Prostate gland (tissue), 2 donors: ENCODE data around the gene INHBC. TPM values are rescaled to one million over a fixed set of nuclear protein-coding genes. Genes with fewer than 3 reads are reported as not detected.
A peak's percentile ranks its signal among the peaks of the same experiment; 100 is the strongest.

Experiments used
- DNase-seq: peaks from one replicate; pipeline ENCODE4 v3.0.0-alpha.2; 2019; ENCODE audit warnings: low spot score
- H3K27ac ChIP-seq, 2 donors: fragments of 200-600 bp; sonication (generic); 2 replicates each; pipeline ENCODE4 v1.5.1; 2017 to 2019
- H3K27me3 ChIP-seq: fragments of 200-600 bp; sonication (generic); replicated peaks from 2 replicates; pipeline ENCODE4 v1.5.1; 2019; ENCODE audit not compliant: insufficient read depth
- H3K36me3 ChIP-seq, 2 donors: fragments of 200-600 bp; sonication (generic); 1 replicate in 1 of 2; 2 replicates in 1 of 2; pipeline versions ENCODE4 v1.5.1 to v1.8.1; 2017 to 2019
- H3K4me1 ChIP-seq: fragments of 200-600 bp; sonication (generic); replicated peaks from 2 replicates; pipeline ENCODE4 v1.5.1; 2019
- H3K4me3 ChIP-seq, 2 donors: fragments of 200-600 bp; sonication (generic); 2 replicates each; pipeline ENCODE4 v1.5.1; 2017 to 2019
- H3K9me3 ChIP-seq: fragments of 200-600 bp; sonication (generic); 2 replicates; pipeline ENCODE4 v1.5.1; 2017
- POLR2A ChIP-seq: fragments of 450-650 bp; IDR thresholded peaks from one replicate; pipeline ENCODE4 v1.6.1; 2016; ENCODE audit warnings: antibody characterized with exemption, mild to moderate bottlenecking
- POLR2AphosphoS5 ChIP-seq: sonication (generic); formaldehyde crosslinking; IDR thresholded peaks from one replicate; pipeline ENCODE4 v1.6.1; 2017; ENCODE audit warnings: antibody characterized with exemption
- WGBS: methylation state at CpG from one replicate; pipeline ENCODE4 v1.1.5; 2018; 5-methylcytosine and 5-hydroxymethylcytosine counted together
- intact Hi-C: fragments of 100-400 bp; cut with DNase I; formaldehyde crosslinking; loops from one replicate; pipeline ENCODE4 v1.14.2; 2022
- total RNA-seq, 2 donors: library from RNA; depleted of rRNA; stranded (reverse); fragments of >200 nt; gene quantifications; one replicate each; pipeline ENCODE4 v1.1.0, GENCODE V29; 2016
- TF ChIP-seq, protein P1 (sequence below), 4 experiments: fragments of 200-600 bp in 2 of 4; fragments of 450-650 bp in 2 of 4; sonication (generic) in 2 of 4; IDR thresholded peaks; 1 replicate in 3 of 4; 2 replicates in 1 of 4; pipeline ENCODE4 v1.5.1; 2016 to 2019; ENCODE audit warnings: antibody characterized with exemption in 4 of 4, mild to moderate bottlenecking in 2 of 4, moderate library complexity in 2 of 4

The INHBC gene
- total RNA-seq, 2 donors from 2014 or later, result 0.46 to 0.57 TPM

DNA sequence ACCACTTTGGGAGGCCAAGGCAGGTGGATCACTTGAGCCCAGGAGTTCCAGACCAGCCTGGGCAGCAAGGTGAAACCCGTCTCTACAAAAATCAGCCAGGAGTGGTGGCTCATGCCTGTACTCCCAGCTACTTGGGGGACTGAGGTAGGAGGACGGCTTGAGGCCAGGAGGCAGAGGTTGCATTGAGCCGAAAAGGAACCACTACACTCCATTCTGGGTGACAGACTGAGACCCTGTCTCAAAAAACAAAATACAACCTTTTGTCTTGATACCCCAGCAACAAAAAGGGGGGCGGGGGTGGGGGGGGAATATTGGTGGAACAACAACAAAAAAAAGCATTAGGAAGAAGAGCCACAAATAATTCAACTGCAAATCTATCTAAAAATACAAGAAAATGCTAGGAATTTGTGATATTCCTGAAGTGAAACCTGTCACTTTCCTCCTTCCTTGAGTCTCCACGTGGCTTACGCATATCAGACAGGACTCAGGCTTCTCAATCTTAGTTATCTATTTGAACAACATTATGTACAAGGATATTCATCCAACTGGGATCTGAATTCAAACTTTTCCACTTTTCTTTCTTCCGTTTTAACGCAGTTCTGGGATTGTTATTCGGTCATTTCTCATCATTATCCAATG, 5.0 kb upstream of the INHBC start:
- Histone ChIP-seq H3K9me3 (no peaks in the 10 kb centered on the region), H3K4me3 (peak overlapping the region; percentile 72 to 81), H3K27me3 (no peaks in the 10 kb centered on the region), H3K36me3 (no peaks in the 10 kb centered on the region), H3K27ac (peak overlapping the region; percentile 87 to 99), H3K4me1 (no peaks in the 10 kb centered on the region)
- DNase-seq, result no peak
- WGBS, result 22% methylated on average over 9 of the region's 9 CpGs
- intact Hi-C loops, result no loop called here
- TF ChIP-seq POLR2A (no peak), POLR2AphosphoS5 (no peak)
- TF ChIP-seq, protein P1, sequence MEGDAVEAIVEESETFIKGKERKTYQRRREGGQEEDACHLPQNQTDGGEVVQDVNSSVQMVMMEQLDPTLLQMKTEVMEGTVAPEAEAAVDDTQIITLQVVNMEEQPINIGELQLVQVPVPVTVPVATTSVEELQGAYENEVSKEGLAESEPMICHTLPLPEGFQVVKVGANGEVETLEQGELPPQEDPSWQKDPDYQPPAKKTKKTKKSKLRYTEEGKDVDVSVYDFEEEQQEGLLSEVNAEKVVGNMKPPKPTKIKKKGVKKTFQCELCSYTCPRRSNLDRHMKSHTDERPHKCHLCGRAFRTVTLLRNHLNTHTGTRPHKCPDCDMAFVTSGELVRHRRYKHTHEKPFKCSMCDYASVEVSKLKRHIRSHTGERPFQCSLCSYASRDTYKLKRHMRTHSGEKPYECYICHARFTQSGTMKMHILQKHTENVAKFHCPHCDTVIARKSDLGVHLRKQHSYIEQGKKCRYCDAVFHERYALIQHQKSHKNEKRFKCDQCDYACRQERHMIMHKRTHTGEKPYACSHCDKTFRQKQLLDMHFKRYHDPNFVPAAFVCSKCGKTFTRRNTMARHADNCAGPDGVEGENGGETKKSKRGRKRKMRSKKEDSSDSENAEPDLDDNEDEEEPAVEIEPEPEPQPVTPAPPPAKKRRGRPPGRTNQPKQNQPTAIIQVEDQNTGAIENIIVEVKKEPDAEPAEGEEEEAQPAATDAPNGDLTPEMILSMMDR (IDR thresholded peaks at IDR 0.05), result no peak

DNA sequence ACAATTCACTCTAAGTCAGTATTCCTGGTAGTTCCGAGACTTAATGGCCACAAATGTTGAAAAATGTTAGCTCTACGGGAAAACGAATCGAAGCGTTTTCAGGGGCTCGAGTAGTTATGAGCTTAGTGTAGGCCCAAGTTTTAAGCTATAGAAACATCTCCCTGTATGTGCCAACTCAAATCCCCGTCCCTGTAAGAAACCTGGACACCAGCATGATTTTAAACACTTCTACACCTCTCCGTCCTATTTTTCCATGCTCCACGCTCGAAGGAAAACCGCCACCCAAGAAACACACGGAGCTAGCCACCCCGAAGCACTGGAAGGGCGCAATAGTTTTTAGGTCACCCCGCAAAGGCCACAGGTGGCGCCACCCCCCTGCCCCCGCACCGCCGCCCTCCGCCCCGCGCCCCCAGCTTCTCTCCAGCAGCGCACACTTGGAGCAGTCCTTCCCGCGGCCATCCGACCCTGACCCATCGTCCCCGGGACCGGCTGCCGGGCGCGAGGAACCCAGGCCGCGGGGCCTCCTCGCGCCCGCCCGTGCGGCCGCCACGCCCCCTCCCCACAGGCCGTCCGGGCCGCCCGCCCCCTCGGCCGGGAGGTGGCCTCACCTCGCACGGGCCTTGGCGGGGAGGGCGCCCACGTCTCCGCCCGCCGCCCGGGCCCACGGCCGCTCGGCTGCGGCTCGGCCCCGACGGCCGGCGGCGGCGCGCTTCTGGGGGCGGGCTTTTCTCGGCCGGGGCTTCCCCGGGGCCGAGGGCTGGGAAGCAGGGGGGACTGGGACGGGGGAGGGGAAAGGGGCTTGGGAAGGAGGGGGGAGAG, 4.3 kb upstream of the INHBC start:
- under 1% methylated on average over 70 of the region's 74 CpGs for WGBS
- Histone ChIP-seq H3K27ac (peak overlapping the region; percentile 87 to 99), H3K9me3 (no peaks in the 10 kb centered on the region), H3K4me3 (peak overlapping the region; percentile 72 to 81), H3K36me3 (no peaks in the 10 kb centered on the region), H3K4me1 (no peaks in the 10 kb centered on the region), H3K27me3 (no peaks in the 10 kb centered on the region)
- intact Hi-C loops, result no loop called here
- no peak for DNase-seq
- TF ChIP-seq POLR2A, result no peak
- TF ChIP-seq POLR2AphosphoS5, result no peak
- TF ChIP-seq, protein P1 (IDR thresholded peaks at IDR 0.05), result no peak

DNA sequence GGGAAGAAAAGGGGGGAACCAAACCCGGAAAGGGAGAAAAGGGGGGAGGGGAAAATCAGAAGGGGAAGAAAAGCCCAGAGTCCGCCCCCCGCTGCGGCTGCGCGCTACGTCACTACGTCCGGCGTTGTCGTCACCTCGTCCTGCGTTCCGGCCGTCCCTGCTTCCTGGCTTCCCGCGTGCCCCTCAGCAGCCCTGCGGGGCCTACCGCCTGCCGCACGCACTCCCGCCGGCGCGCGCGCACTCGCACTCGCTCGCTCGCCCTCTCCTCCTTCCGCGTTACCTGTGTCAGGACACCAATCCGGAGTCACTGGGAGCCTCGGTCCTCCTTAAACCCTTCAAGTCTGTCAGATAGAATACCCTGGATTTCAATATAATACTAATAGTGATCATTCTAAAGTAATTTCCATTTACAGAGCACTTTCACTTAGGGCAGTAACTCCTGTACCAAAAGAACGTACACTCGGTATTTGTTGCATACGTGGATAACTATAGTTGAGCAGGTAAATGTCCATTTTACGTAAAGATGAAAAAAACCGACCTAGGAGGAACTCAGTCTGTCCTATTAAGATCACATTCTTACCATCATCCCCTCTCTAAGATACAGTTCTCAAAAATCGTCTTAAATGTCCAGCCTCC, 3.5 kb upstream of the INHBC start, which contains the start of gene R3HDM2:
Gene R3HDM2 (minus strand): TSS at position 113 of the 636 bp plus-strand sequence. CDS start 120,615 bp downstream, outside the sequence.
- intact Hi-C loops, result no loop called here
- no peaks in the 10 kb centered on the region for H3K9me3 ChIP-seq
- under 1% methylated on average over 41 of the region's 41 CpGs for WGBS

DNA sequence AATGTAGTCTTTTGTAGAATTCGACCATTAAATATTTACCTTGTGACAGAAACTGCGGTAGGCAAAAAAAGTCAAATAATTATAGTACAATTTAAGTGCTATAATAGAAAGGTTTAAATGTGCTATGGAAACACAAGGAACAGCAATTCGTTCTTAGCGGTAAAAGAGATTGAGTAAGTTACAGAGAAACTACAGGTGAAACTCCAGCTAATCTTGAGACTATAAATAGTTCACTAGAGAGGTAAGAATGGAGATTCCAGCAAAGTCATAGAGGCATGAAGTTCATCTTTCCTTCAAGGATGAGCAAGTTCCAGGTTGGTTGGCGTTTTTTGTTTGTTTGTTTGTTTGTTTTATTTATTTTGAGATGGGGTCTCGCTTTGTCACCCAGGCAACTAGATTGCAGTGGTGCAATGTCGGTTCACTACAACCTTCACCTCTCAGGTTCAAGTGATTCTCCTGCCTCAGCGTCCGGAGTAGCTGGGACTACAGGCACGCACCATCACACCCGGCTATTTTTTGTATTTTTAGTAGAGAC, 2.9 kb upstream of the INHBC start:
- H3K4me1 ChIP-seq, result no peaks in the 10 kb centered on the region
- no peak for TF ChIP-seq POLR2AphosphoS5
- TF ChIP-seq, protein P1 (IDR thresholded peaks at IDR 0.05), result no peak
- no peak for TF ChIP-seq POLR2A
- no peaks in the 10 kb centered on the region for H3K36me3 ChIP-seq
- H3K27me3 ChIP-seq, result no peaks in the 10 kb centered on the region
- H3K4me3 ChIP-seq, result peak overlapping the region in 1 of 2 donors; percentile 72
- no peak for DNase-seq
- WGBS, result 74% methylated on average over 11 of the region's 11 CpGs
- intact Hi-C loops, result no loop called here
- no peaks in the 10 kb centered on the region for H3K9me3 ChIP-seq
- peak overlapping the region; percentile 87 to 99 for H3K27ac ChIP-seq

More for the DNA sequence above, 3.5 kb upstream of the INHBC start, which contains the start of gene R3HDM2:
- peak within 1 kb of the TSS; percentile 72 to 81 for H3K4me3 ChIP-seq
- H3K36me3 ChIP-seq, result no peaks in the 10 kb centered on the region
- H3K4me1 ChIP-seq, result no peaks in the 10 kb centered on the region
- TF ChIP-seq POLR2A, result peak; percentile 92
- TF ChIP-seq, protein P1 (IDR thresholded peaks at IDR 0.05), result peak in 1 of 4 experiments; percentile 30
- TF ChIP-seq POLR2AphosphoS5, result peak; percentile 95
- H3K27ac ChIP-seq, result peak within 1 kb of the TSS; percentile 87 to 99
- DNase-seq, result peak; percentile 95
- H3K27me3 ChIP-seq, result no peaks in the 10 kb centered on the region
